H1 (cell line): Measurements from ENCODE around the gene VEGFC. TPM values are rescaled to one million over a fixed set of nuclear protein-coding genes. Genes with fewer than 3 reads are reported as not detected.
A peak's percentile ranks its signal among the peaks of the same experiment; 100 is the strongest.

Experiments used
- CTCF ChIA-PET: fragments of 300-600 bp; sonication (Branson Sonifier 250); formaldehyde crosslinking; loops from one replicate; lab custom pipeline; 2021; ENCODE audit not compliant: partially characterized antibody; lab: Charles Lee
- POLR2A ChIA-PET: fragments of 300-600 bp; sonication (Branson Sonifier 250); formaldehyde crosslinking; loops from one replicate; lab custom pipeline; 2021; ENCODE audit warnings: inconsistent platforms; ENCODE audit not compliant: partially characterized antibody; lab: Charles Lee
- DNase-seq, 2 experiments: peaks; one replicate each; pipeline versions ENCODE4 v3.0.0 to v3.0.0-alpha.2; 2010 to 2022; ENCODE audit warnings: low spot score in 2 of 2, low read depth in 1 of 2, mixed read lengths in 1 of 2
- FAIRE-seq: peaks from 2 replicates; lab custom pipeline; 2011; peaks lifted over from hg19 to GRCh38; lab: Jason Lieb, UNC
- H2AFZ ChIP-seq: 2 replicates; pipeline ENCODE4 v1.8.1; 2012; ENCODE audit warnings: low read length, inconsistent platforms
- H2AK5ac ChIP-seq: 2 replicates; pipeline ENCODE4 v1.6.1; 2013; ENCODE audit warnings: low read depth, low read length
- H2BK120ac ChIP-seq: replicated peaks from 2 replicates; pipeline ENCODE3; 2013; ENCODE audit warnings: low read depth, low read length, inconsistent platforms
- H2BK12ac ChIP-seq: 2 replicates; pipeline ENCODE4 v1.6.1; 2013; ENCODE audit warnings: low read depth, low read length
- H2BK15ac ChIP-seq: 2 replicates; pipeline ENCODE4 v1.6.1; 2013; ENCODE audit warnings: low read length
- H2BK20ac ChIP-seq: 2 replicates; pipeline ENCODE4 v1.6.1; 2013; ENCODE audit warnings: low read length
- H2BK5ac ChIP-seq: 2 replicates; pipeline ENCODE4 v1.6.1; 2013; ENCODE audit warnings: low read depth, low read length
- H3K14ac ChIP-seq: 2 replicates; pipeline ENCODE4 v1.6.1; 2013; ENCODE audit warnings: inconsistent platforms; ENCODE audit not compliant: insufficient read length
- H3K18ac ChIP-seq: 2 replicates; pipeline ENCODE4 v1.6.1; 2013; ENCODE audit warnings: low read length; ENCODE audit errors: extremely low read depth
- H3K23ac ChIP-seq: 2 replicates; pipeline ENCODE4 v1.6.1; 2013; ENCODE audit warnings: inconsistent platforms; ENCODE audit not compliant: insufficient read length
- H3K23me2 ChIP-seq: 2 replicates; pipeline ENCODE4 v1.6.1; 2013; ENCODE audit warnings: low read depth, low read length
- H3K27ac ChIP-seq: 2 replicates; pipeline ENCODE4 v1.6.1; 2011; ENCODE audit warnings: low read depth, low read length, inconsistent platforms
- H3K27me3 ChIP-seq, 4 experiments: replicated peaks in 1 of 4; 1 replicate in 1 of 4; 2 replicates in 3 of 4; pipeline versions ENCODE4 v1.6.1 to v1.8.1; 2011 to 2013; ENCODE audit warnings: low read length in 3 of 4, mild to moderate bottlenecking in 3 of 4, inconsistent platforms in 2 of 4, mixed read lengths in 2 of 4, moderate library complexity in 1 of 4; ENCODE audit not compliant: control insufficient read depth in 3 of 4, insufficient read depth in 3 of 4; ENCODE audit errors: extremely low read depth in 1 of 4
- H3K36me3 ChIP-seq, 4 experiments: 2 replicates each; pipeline versions ENCODE4 v1.6.1 to v1.8.1; 2011 to 2013; ENCODE audit warnings: mild to moderate bottlenecking in 4 of 4, low read length in 3 of 4, moderate library complexity in 2 of 4, control low read depth in 1 of 4, inconsistent platforms in 1 of 4; ENCODE audit not compliant: insufficient read depth in 4 of 4, control insufficient read depth in 2 of 4
- H3K4ac ChIP-seq: replicated peaks from 2 replicates; pipeline ENCODE3; 2013; ENCODE audit warnings: low read length, low read depth, mixed read lengths, inconsistent platforms; ENCODE audit not compliant: insufficient read length
- H3K4me1 ChIP-seq, 4 experiments: replicated peaks in 1 of 4; 1 replicate in 1 of 4; 2 replicates in 3 of 4; pipeline versions ENCODE4 v1.6.1 to v1.8.1; 2011 to 2013; ENCODE audit warnings: low read length in 3 of 4, inconsistent platforms in 2 of 4, mixed read lengths in 1 of 4; ENCODE audit not compliant: insufficient read depth in 4 of 4, control insufficient read depth in 3 of 4
- H3K4me2 ChIP-seq, 2 experiments: 2 replicates each; pipeline versions ENCODE4 v1.6.1 to v1.8.1; 2011 to 2013; ENCODE audit warnings: low read depth in 2 of 2, low read length in 2 of 2, control low read depth in 1 of 2, inconsistent platforms in 1 of 2, mild to moderate bottlenecking in 1 of 2; ENCODE audit not compliant: insufficient read depth in 1 of 2
- H3K4me3 ChIP-seq, 4 experiments: fragments of 200-600, 300-600 bp in 1 of 4; sonication (generic), shearing (Covaris generic), sonication (Bioruptor Twin) in 1 of 4; 2 replicates each; pipeline versions ENCODE4 v1.5.1 to v1.8.1; 2011 to 2016; ENCODE audit warnings: low read length in 4 of 4, low read depth in 3 of 4, control low read depth in 2 of 4, inconsistent platforms in 2 of 4, mild to moderate bottlenecking in 2 of 4, mixed read lengths in 1 of 4, moderate library complexity in 1 of 4; ENCODE audit not compliant: insufficient read depth in 2 of 4; ENCODE audit errors: extremely low read depth in 1 of 4
- H3K56ac ChIP-seq: replicated peaks from 2 replicates; pipeline ENCODE3; 2013; ENCODE audit warnings: low read depth, mild to moderate bottlenecking, mixed read lengths, low read length, inconsistent platforms; ENCODE audit not compliant: insufficient read length
- H3K79me1 ChIP-seq: 2 replicates; pipeline ENCODE4 v1.6.1; 2013; ENCODE audit warnings: low read depth, low read length, control low read depth
- H3K79me2 ChIP-seq, 2 experiments: 2 replicates each; pipeline versions ENCODE4 v1.6.1 to v1.8.1; 2012 to 2013; ENCODE audit warnings: low read length in 2 of 2, mild to moderate bottlenecking in 2 of 2, inconsistent platforms in 1 of 2; ENCODE audit not compliant: insufficient read depth in 2 of 2, control insufficient read depth in 1 of 2
- H3K9ac ChIP-seq, 4 experiments: replicated peaks in 1 of 4; 1 replicate in 1 of 4; 2 replicates in 3 of 4; pipeline versions ENCODE4 v1.6.1 to v1.8.1; 2011 to 2013; ENCODE audit warnings: low read depth in 3 of 4, low read length in 3 of 4, control low read depth in 2 of 4, mild to moderate bottlenecking in 2 of 4, moderate library complexity in 2 of 4, inconsistent platforms in 1 of 4; ENCODE audit errors: extremely low read depth in 1 of 4
- H3K9me3 ChIP-seq, 2 experiments: 2 replicates each; pipeline versions ENCODE4 v1.6.1 to v1.8.1; 2012 to 2013; ENCODE audit warnings: mild to moderate bottlenecking in 2 of 2, moderate library complexity in 2 of 2, control low read depth in 1 of 2, inconsistent platforms in 1 of 2, low read depth in 1 of 2, low read length in 1 of 2, mixed read lengths in 1 of 2; ENCODE audit not compliant: insufficient read depth in 2 of 2
- H4K20me1 ChIP-seq, 2 experiments: replicated peaks in 1 of 2; 2 replicates each; pipeline versions ENCODE3 to v1.8.1; 2011 to 2013; ENCODE audit warnings: inconsistent platforms in 2 of 2, low read length in 2 of 2, mild to moderate bottlenecking in 1 of 2; ENCODE audit not compliant: insufficient read depth in 2 of 2, control insufficient read depth in 1 of 2
- H4K5ac ChIP-seq: 2 replicates; pipeline ENCODE4 v1.6.1; 2013; ENCODE audit warnings: low read length, low read depth, mixed read lengths, inconsistent platforms; ENCODE audit not compliant: insufficient read length
- H4K8ac ChIP-seq: 2 replicates; pipeline ENCODE4 v1.8.0; 2013; ENCODE audit warnings: mild to moderate bottlenecking, moderate library complexity, low read length, inconsistent platforms; ENCODE audit not compliant: insufficient read depth; ENCODE audit errors: extremely low read depth
- H4K91ac ChIP-seq: replicated peaks from 2 replicates; pipeline ENCODE3; 2013; ENCODE audit warnings: low read length, mixed read lengths, inconsistent platforms; ENCODE audit not compliant: insufficient read length
- CBX8 ChIP-seq: fragments of 300-800, 300-1000 bp; sonication (generic); IDR thresholded peaks from 2 replicates; pipeline ENCODE4 v1.7.1; 2016; ENCODE audit warnings: low read depth, low read length, borderline replicate concordance
- WGBS, 2 experiments: shearing (Covaris generic) in 1 of 2; methylation state at CpG; one replicate each; pipeline versions ENCODE4 v1.1.6 to v1.1.7; 2013 to 2015; ENCODE audit warnings: low lambda C conversion rate in 2 of 2, mixed read lengths in 2 of 2, inconsistent platforms in 1 of 2, low coverage in 1 of 2, missing lambda C conversion rate in 1 of 2; ENCODE audit not compliant: insufficient replicate concordance in 2 of 2, insufficient coverage in 1 of 2, insufficient read length in 1 of 2; ENCODE audit errors: extremely low coverage in 1 of 2, missing lambda C conversion rate in 1 of 2; 5-methylcytosine and 5-hydroxymethylcytosine counted together
- polyA plus RNA-seq, 7 experiments: library from polyadenylated mRNA; depleted of rRNA in 3 of 7; stranded (reverse) in 5 of 7; unstranded in 2 of 7; fragments of >200 nt in 5 of 7; fragments of 200-250 nt in 2 of 7; gene quantifications; 1 replicate in 5 of 7; 2 replicates in 1 of 7; 4 replicates in 1 of 7; pipeline versions ENCODE4 v1.2.1 to v1.2.3, GENCODE V29; 2011 to 2013; ENCODE audit warnings: missing spikeins in 2 of 7, mixed read lengths in 2 of 7
- total RNA-seq: library from RNA; stranded (reverse); fragmentation: NEBNext Ultra II Directional; extraction: Animal tissue kit (Norgen Biotek cat#: 25700); gene quantifications from 2 replicates; pipeline ENCODE4 v1.2.1, GENCODE V29; 2021

The VEGFC gene
- total and polyA plus RNA-seq, 2 of the 8 experiments (the other 6 are each of a cell fraction or from before 2014, with no cell fraction given), result 0.53 to 1.4 TPM

DNA sequence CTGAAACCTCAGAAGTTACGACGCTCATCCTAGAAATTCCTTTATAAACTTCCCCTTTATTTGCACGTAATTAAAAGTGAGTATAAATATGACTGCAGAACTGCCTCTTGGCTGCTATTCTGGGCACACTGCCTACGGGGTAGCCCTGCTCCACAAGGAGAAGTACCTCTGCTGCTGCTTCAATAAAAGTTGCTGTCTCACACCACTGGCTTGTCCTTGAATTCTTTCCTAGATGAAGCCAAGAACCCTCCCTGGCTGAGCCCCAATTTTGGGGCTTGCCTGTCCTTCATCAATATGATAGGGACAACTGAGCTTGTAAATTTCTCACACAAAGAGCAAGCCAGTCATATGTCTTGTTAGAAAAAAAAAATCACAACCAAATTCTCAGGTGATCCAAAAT is 115.8 kb downstream of the VEGFC start:
- H2BK15ac ChIP-seq, result no peak overlapping the region
- H2BK20ac ChIP-seq, result no peak overlapping the region
- no peak overlapping the region for H3K18ac ChIP-seq
- no peak overlapping the region for H4K8ac ChIP-seq
- H3K14ac ChIP-seq, result no peak overlapping the region
- WGBS, 2 experiments, result 91% methylated on average over 4 of the region's 4 CpGs; no CpG with 5 or more reads in 1 of the 2 experiments
- H2AK5ac ChIP-seq, result no peak overlapping the region
- no peak overlapping the region for H3K4me3 ChIP-seq
- H3K4me2 ChIP-seq, result no peak overlapping the region
- no peaks in the 10 kb centered on the region for H3K79me2 ChIP-seq
- 0 out of 2 replicates have a peak overlapping the region, but pooled peaks have one; percentile 42 for H2BK12ac ChIP-seq
- no peaks in the 10 kb centered on the region for H3K23me2 ChIP-seq
- H4K5ac ChIP-seq, result no peak overlapping the region
- no peaks in the 10 kb centered on the region for H3K79me1 ChIP-seq
- H3K56ac ChIP-seq, result no peak overlapping the region
- no peaks in the 10 kb centered on the region for H3K36me3 ChIP-seq
- no peak overlapping the region for H3K23ac ChIP-seq
- no peak overlapping the region for H3K9ac ChIP-seq
- H3K27me3 ChIP-seq, result no peaks in the 10 kb centered on the region
- no peaks in the 10 kb centered on the region for H4K20me1 ChIP-seq
- DNase-seq (no peak), FAIRE-seq (no peak)
- POLR2A ChIA-PET, result no interaction called here
- no peak overlapping the region for H2BK5ac ChIP-seq
- 0 out of 2 replicates have a peak overlapping the region, but pooled peaks have one; percentile 8 for H2AFZ ChIP-seq
- no peaks in the 10 kb centered on the region for H3K4me1 ChIP-seq
- CTCF ChIA-PET, result interaction anchor here (1.3 to 1.5 kb wide), 2 partner anchors 14 to 33 kb away, joined by 3 to 4 read pairs; no protein-coding TSS in a partner anchor
- no peak overlapping the region for H4K91ac ChIP-seq
- no peak overlapping the region for H3K27ac ChIP-seq
- H3K9me3 ChIP-seq, result no peaks in the 10 kb centered on the region
- H2BK120ac ChIP-seq, result no peak overlapping the region
- H3K4ac ChIP-seq, result no peak overlapping the region
- TF ChIP-seq CBX8, result no peak
